ENCODE data around the gene ABCB9.

GRCh38 chr12:123010681-123011080 lies 44.4 kb upstream of the ABCB9 start:
- TF ChIP-seq TCF7 (CRISPR knock-in tag; IDR thresholded peaks at IDR 0.05; ENCODE audit: low read depth) (no peak), ARID4B (CRISPR knock-in tag; IDR thresholded peaks at IDR 0.05; ENCODE audit: borderline replicate concordance) (no peak), CTCF (IDR thresholded peaks at IDR 0.05) (no peak), CREB1 (CRISPR knock-in tag; IDR thresholded peaks at IDR 0.05) (no peak), EMX1 (CRISPR knock-in tag; IDR thresholded peaks at IDR 0.05) (no peak), GABPB1 (CRISPR knock-in tag; IDR thresholded peaks at IDR 0.05) (no peak), IRF2 (CRISPR knock-in tag; IDR thresholded peaks at IDR 0.05; ENCODE audit: borderline replicate concordance, low read depth) (no peak), TEAD4 (CRISPR knock-in tag; IDR thresholded peaks at IDR 0.05) (no peak), E2F1 (CRISPR knock-in tag; IDR thresholded peaks at IDR 0.05) (no peak)
